Right lobe of liver (tissue), 6 donors: Measurements from ENCODE around the gene EPHA4. TPM values are rescaled to one million over a fixed set of nuclear protein-coding genes. Genes with fewer than 3 reads are reported as not detected.

ENCODE experiments used
- ATAC-seq, 4 donors: fragments of 200-7000 bp; cut with Tn5 transposase; one replicate each; pipeline ENCODE4 v1.9.1; 2020; ENCODE audit warnings: mild to moderate bottlenecking in 4 of 4, moderate library complexity in 4 of 4
- DNase-seq, 3 donors: peaks; one replicate each; pipeline ENCODE4 v3.0.0-alpha.2; 2020
- H3K27ac ChIP-seq, 3 donors: fragments of 200-600 bp; one replicate each; pipeline ENCODE4 v1.8.0; 2022
- H3K27me3 ChIP-seq, 2 donors: fragments of 200-600 bp; one replicate each; pipeline ENCODE4 v1.8.0; 2022
- H3K36me3 ChIP-seq, 4 donors: fragments of 200-600 bp; sonication (generic) in 1 of 4; one replicate each; pipeline versions ENCODE4 v1.5.1 to v1.8.0; 2017 to 2022; ENCODE audit warnings: control low read depth in 1 of 4
- H3K4me1 ChIP-seq, 4 donors: fragments of 200-600 bp; sonication (generic) in 1 of 4; one replicate each; pipeline versions ENCODE4 v1.5.1 to v1.8.0; 2017 to 2022; ENCODE audit warnings: control low read depth in 1 of 4
- H3K4me3 ChIP-seq, 3 donors: fragments of 200-600 bp; one replicate each; pipeline ENCODE4 v1.8.0; 2022
- H3K9me3 ChIP-seq, 4 donors: fragments of 200-600 bp; sonication (generic) in 1 of 4; one replicate each; pipeline versions ENCODE4 v1.5.1 to v1.8.0; 2017 to 2022; ENCODE audit warnings: control low read depth in 1 of 4
- POLR2A ChIP-seq: fragments of 450-650 bp; IDR thresholded peaks from one replicate; pipeline ENCODE4 v1.6.1; 2017; ENCODE audit warnings: antibody characterized with exemption, mild to moderate bottlenecking
- WGBS: methylation state at CpG from one replicate; pipeline ENCODE4 v1.1.6; 2018; ENCODE audit warnings: low coverage, low lambda C conversion rate; ENCODE audit not compliant: insufficient coverage; ENCODE audit errors: missing lambda C conversion rate; 5-methylcytosine and 5-hydroxymethylcytosine counted together
- intact Hi-C, 2 donors: fragments of 100-400 bp; cut with DNase I; formaldehyde crosslinking; loops; one replicate each; pipeline versions ENCODE4 v1.11.2 to v1.14.1; 2022
- total RNA-seq, 6 experiments: library from RNA; depleted of rRNA in 2 of 6; stranded (reverse); fragments of >200 nt in 2 of 6; fragmentation: NEBNext Ultra II Directional in 3 of 6; extraction: Animal tissue kit (Norgen Biotek cat#: 25700) in 3 of 6; gene quantifications; one replicate each; pipeline versions ENCODE4 v1.1.0 to v1.2.4, GENCODE V29; 2016 to 2023
- TF ChIP-seq, protein P1 (sequence below), 4 donors: fragments of 200-600 bp in 3 of 4; fragments of 450-650 bp in 1 of 4; IDR thresholded peaks; one replicate each; pipeline versions ENCODE4 v1.5.1 to v1.8.0; 2016 to 2022; ENCODE audit warnings: antibody characterized with exemption in 4 of 4, mild to moderate bottlenecking in 2 of 4
- donor health status: DM: no; HTN: yes; CAD: no.
- donor health status: DM: no; HTN: no; CAD: no.
- donor health status: DM: no; HTN: no; CAD: no.
- donor health status: DM: no; HTN: yes; CAD: no.
- donor health status: DM: no; HTN: yes; CAD: no.

The EPHA4 gene
- total RNA-seq, 6 experiments from 2014 or later, result 0.61 to 2.9 (median 1.0) TPM

DNA sequence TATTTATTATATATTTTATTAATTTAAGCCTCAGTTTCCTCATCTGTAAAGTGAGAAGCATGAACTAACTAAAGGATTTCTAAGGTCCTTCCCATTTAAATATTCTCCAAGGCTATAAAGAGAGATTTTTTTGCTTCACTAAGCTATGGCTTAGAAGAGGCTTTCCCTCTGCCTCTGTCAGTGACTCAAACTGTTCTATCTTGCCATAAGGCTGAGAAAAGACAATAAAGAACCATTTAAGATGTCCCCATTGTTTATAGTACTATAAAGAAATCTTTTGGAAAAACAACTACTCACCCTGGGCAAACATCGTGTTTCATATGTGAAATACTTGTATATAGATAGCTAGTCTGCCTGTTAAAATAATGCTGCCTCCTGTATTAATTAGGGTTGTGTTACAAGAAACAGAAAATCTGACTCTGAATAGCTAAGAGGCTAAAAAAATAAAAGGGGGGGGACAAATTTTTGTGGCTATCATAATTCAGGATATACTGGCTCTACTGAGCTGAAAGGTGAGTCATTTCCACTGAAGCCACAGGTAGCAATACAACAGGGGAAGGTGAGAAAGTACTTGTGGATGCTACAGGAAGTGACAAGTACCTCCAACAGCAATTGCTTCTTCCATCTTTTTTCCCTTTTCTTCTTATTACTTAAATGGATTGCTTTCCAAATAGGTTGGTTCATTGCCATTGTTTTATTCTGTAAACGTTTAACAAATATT, 25.4 kb downstream of the EPHA4 start:
- Histone ChIP-seq H3K27me3 (no peaks in the 10 kb centered on the region), H3K9me3 (no peaks in the 10 kb centered on the region), H3K36me3 (no peaks in the 10 kb centered on the region), H3K4me1 (no peaks in the 10 kb centered on the region), H3K4me3 (no peak overlapping the region), H3K27ac (no peak overlapping the region)
- WGBS, result 63% methylated on average over 2 of the region's 2 CpGs
- TF ChIP-seq POLR2A, result no peak
- no peak for ATAC-seq
- no peak for DNase-seq
- intact Hi-C loops, result no loop called here

DNA sequence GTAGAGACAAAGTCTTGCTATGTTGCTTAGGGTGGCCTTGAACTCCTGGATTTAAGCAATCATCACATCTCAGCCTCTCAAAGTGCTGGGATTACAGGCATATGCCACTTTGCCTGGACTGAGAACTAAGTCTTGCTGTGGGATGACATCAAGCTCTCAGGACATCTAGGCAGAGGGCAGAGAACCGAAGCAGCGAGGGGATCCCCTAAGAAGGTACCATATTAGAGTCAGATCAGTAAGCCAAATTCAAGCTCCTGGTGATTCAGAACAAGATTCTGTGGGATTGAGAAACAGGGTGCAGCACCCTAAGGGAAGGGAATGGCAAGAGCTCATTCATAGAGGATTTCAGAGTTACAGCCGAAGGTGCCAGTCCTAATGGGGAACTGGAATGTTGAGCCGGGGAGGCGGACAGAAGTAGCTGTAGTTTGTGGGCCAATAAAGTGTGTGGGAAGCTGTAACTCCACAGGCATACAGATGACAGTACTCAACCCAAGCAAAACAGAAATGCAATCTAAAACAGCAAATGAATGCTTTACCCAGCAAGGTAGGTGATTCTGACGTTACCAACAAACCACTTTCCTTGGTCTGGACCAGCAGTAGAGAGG, 30.9 kb downstream of the EPHA4 start:
- no peak for ATAC-seq

DNA sequence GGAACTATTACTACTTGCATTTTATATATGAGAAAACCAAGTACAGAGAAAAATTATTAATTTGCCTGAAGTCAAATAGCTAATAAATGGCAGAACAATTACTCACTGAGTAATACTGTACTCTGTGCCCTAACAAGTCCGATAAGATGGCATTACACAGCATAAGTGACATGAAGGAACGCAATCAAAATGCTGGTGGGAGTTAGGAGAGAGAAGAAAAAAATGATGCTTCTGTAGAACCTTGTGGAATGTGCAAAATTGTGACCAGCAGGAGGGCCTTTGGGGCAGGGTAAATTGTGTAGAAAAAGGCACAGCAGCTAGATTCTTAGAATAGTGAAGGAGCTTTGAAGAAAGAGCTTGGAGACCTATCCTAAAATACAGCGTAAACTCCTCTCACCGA, 32.9 kb downstream of the EPHA4 start:
- no peak for ATAC-seq
- Histone ChIP-seq H3K4me3 (no peak overlapping the region), H3K4me1 (no peaks in the 10 kb centered on the region), H3K9me3 (no peaks in the 10 kb centered on the region), H3K27ac (no peak overlapping the region), H3K27me3 (no peaks in the 10 kb centered on the region), H3K36me3 (no peaks in the 10 kb centered on the region)
- 61% methylated on average over 4 of the region's 4 CpGs for whole genome bisulfite sequencing
- no peak for DNase-seq
- TF ChIP-seq, protein P1, sequence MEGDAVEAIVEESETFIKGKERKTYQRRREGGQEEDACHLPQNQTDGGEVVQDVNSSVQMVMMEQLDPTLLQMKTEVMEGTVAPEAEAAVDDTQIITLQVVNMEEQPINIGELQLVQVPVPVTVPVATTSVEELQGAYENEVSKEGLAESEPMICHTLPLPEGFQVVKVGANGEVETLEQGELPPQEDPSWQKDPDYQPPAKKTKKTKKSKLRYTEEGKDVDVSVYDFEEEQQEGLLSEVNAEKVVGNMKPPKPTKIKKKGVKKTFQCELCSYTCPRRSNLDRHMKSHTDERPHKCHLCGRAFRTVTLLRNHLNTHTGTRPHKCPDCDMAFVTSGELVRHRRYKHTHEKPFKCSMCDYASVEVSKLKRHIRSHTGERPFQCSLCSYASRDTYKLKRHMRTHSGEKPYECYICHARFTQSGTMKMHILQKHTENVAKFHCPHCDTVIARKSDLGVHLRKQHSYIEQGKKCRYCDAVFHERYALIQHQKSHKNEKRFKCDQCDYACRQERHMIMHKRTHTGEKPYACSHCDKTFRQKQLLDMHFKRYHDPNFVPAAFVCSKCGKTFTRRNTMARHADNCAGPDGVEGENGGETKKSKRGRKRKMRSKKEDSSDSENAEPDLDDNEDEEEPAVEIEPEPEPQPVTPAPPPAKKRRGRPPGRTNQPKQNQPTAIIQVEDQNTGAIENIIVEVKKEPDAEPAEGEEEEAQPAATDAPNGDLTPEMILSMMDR (IDR thresholded peaks at IDR 0.05), result no peak
- TF ChIP-seq POLR2A, result no peak
- intact Hi-C loops, result no loop called here

More for the DNA sequence above, 30.9 kb downstream of the EPHA4 start:
- Histone ChIP-seq H3K27me3 (no peaks in the 10 kb centered on the region), H3K36me3 (no peaks in the 10 kb centered on the region), H3K9me3 (no peaks in the 10 kb centered on the region), H3K4me1 (no peaks in the 10 kb centered on the region), H3K27ac (no peak overlapping the region), H3K4me3 (no peak overlapping the region)
- DNase-seq, result no peak
- WGBS, result 64% methylated on average over 4 of the region's 6 CpGs
- TF ChIP-seq POLR2A, result no peak
- TF ChIP-seq, protein P1 (IDR thresholded peaks at IDR 0.05), result no peak
- intact Hi-C loops, result no loop called here

DNA sequence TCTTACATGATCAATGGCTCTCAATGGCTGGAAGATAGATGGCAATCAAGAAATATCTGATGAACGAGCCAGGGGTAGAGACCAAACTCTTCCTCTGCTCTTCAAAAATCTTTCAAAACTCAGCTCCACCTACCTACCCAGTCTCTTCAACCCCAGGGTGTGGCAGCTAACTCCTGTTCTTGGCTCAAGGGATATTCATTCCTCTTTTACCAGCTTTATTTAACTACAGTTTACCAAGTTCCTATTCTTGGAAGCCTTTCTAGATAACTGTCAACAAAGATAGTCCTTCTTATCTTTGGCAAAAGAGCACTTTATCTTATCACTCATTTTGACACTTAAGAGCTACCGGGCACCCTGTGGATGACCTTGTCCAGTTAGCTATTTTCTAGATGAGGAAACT, 36.3 kb downstream of the EPHA4 start:
- intact Hi-C loops, result no loop called here
- ATAC-seq (no peak), DNase-seq (no peak)
- TF ChIP-seq, protein P1 (IDR thresholded peaks at IDR 0.05), result no peak
- TF ChIP-seq POLR2A, result no peak
- Histone ChIP-seq H3K27me3 (no peaks in the 10 kb centered on the region), H3K4me1 (no peaks in the 10 kb centered on the region), H3K4me3 (no peak overlapping the region), H3K36me3 (no peaks in the 10 kb centered on the region), H3K9me3 (no peaks in the 10 kb centered on the region), H3K27ac (no peak overlapping the region)
- 46% methylated on average over 2 of the region's 2 CpGs for WGBS

DNA sequence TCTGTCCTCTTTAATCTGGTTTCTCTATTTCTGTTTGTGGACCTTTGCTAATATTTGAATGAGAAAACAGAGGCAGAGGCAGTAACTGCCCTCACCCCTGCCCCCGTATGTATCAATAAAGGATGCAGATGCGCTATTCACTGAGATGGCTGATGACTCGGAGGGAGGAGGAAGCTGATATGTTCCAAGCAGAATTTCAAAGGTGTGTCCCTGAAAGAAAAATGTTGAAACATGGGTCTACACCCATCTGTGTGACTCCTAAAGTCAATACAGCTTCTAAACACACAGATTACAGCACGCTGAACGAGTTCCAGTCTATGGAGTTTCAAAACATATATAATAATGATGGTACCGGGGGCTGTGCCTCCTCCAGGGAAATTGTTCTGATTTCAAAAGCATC, 38.8 kb downstream of the EPHA4 start:
- intact Hi-C loops, result no loop called here
- no peaks in the 10 kb centered on the region for H3K4me1 ChIP-seq
- H3K4me3 ChIP-seq, result no peak overlapping the region
- DNase-seq, result no peak
- no peak overlapping the region for H3K27ac ChIP-seq
- no peaks in the 10 kb centered on the region for H3K9me3 ChIP-seq
- no peaks in the 10 kb centered on the region for H3K27me3 ChIP-seq
- H3K36me3 ChIP-seq, result no peaks in the 10 kb centered on the region
- no peak for ATAC-seq
- TF ChIP-seq, protein P1 (IDR thresholded peaks at IDR 0.05), result no peak
- 56% methylated on average over 6 of the region's 6 CpGs for WGBS
